Epithelial cell of proximal tubule (primary cell): ENCODE measurements around the gene ANLN. TPM values are rescaled to one million over a fixed set of nuclear protein-coding genes. Genes with fewer than 3 reads are reported as not detected.

ENCODE experiments used
- DNase-seq: peaks from one replicate; pipeline ENCODE4 v3.0.0-alpha.2; 2011; ENCODE audit warnings: low read depth
- H3K4me3 ChIP-seq: 2 replicates; pipeline ENCODE4 v1.5.1; 2011; ENCODE audit warnings: low read depth, mild to moderate bottlenecking, low read length
- CTCF ChIP-seq: conservative IDR thresholded peaks from 2 replicates; pipeline ENCODE4 v1.5.1; 2012; ENCODE audit warnings: low read depth, mild to moderate bottlenecking, low read length
- total RNA-seq: library from RNA; depleted of rRNA; stranded (reverse); fragments of >200 nt; gene quantifications from 2 replicates; pipeline ENCODE4 v1.2.3, GENCODE V29; 2015

ANLN gene
- total RNA-seq, 1 donor from 2014 or later: 155 TPM

- DNase-seq: no peak
- no peak overlapping the region for H3K4me3 ChIP-seq
- TF ChIP-seq CTCF: no peak
These were observed 40.0 kb upstream of the ANLN start for GRCh38 chr7:36349626-36350025.

- no peak overlapping the region for H3K4me3 ChIP-seq
- DNase-seq: no peak
- no peak for TF ChIP-seq CTCF
These were observed 34.2 kb upstream of the ANLN start for GRCh38 chr7:36355490-36355889.

- H3K4me3 ChIP-seq: no peak overlapping the region
- no peak for DNase-seq
- TF ChIP-seq CTCF: no peak
These were observed 32.6 kb upstream of the ANLN start for GRCh38 chr7:36357054-36357453.

GRCh38 chr7:36358589-36358988, 31.1 kb upstream of the ANLN start:
- no peak overlapping the region for H3K4me3 ChIP-seq
- no peak for TF ChIP-seq CTCF
- DNase-seq: no peak

GRCh38 chr7:36360244-36360643, 29.4 kb upstream of the ANLN start:
- TF ChIP-seq CTCF: no peak
- H3K4me3 ChIP-seq: no peak overlapping the region
- no peak for DNase-seq

- no peak for DNase-seq
- no peak overlapping the region for H3K4me3 ChIP-seq
- TF ChIP-seq CTCF: no peak
These were observed 28.4 kb upstream of the ANLN start for GRCh38 chr7:36361227-36361626.

GRCh38 chr7:36363515-36363914, 26.1 kb upstream of the ANLN start:
- no peak overlapping the region for H3K4me3 ChIP-seq
- no peak for DNase-seq
- TF ChIP-seq CTCF: no peak
